ENCODE data around the gene DDX49. TPM values are rescaled to one million over a fixed set of nuclear protein-coding genes. Genes with fewer than 3 reads are reported as not detected.

The DDX49 gene
- polyA plus RNA-seq, 3 donors: 24.0 to 40.3 (median 27.5) TPM

DNA sequence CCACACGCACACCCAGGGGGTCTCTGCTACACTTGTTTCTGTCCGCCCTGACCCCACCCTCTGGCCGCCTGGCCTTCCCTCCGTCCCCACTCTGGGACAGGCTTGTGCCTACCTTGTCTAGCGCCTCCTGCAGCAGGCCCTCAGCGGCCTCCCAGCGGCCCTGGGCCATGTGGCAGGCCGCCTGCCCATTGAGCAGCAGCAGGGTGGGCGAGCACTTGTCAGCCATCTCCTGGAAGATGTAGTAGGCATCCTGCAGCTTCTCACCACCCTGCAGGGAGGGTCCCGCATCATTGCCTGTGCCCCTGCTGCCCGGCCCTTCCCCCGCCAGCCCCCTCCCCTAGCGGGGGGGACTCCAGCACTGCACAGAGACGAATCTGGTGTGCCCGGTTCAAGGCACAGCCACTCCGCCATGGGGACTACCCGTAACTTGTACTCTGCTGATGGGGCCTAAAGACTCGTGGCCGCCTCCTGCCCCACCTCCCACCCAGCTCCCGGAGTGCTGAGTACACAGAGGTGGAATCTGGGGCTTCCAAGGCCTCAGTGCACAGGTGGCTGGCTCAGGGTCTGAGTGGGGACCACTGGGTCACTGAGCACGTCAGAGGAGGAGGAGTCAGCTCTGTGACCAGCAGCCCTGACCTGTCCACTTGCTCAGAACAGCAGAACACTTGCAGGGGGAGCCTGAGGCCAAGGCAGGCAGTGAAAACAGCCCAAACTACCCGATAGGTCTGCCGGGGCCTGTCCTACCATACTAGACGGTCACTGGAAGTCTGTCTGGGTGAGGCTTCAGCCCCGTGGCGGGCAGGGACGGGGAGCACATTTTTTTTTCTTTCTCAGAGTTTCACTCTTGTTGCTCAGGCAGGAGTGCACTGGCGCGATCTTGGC is 16.1 kb upstream of the DDX49 start:
- Histone ChIP-seq H3K9me3 (replicated peaks in 1 of 2; ENCODE audit: control insufficient read depth in 1 of 2, insufficient read depth in 1 of 2, low read length in 2 of 2) (no peaks in the 10 kb centered on the region), H3K4me2 (replicated peaks; ENCODE audit: extremely low read depth, low read length, poor library complexity, severe bottlenecking) (no peak overlapping the region), H3K27ac (ENCODE audit: low read depth in 1 of 2, low read length in 2 of 2) (no peak overlapping the region), H3K36me3 (replicated peaks in 1 of 2; ENCODE audit: control insufficient read depth in 1 of 2, insufficient read depth in 2 of 2, low read length in 2 of 2) (peaks cover 83 to 89% of the 10 kb centered on the region in 2 donors), H3K27me3 (ENCODE audit: control insufficient read depth in 2 of 2, insufficient read depth in 2 of 2, low read length in 2 of 2) (no peaks in the 10 kb centered on the region), H2AFZ (ENCODE audit: insufficient read depth, low read depth, low read length, poor library complexity, severe bottlenecking) (no peak overlapping the region), H3K9ac (ENCODE audit: insufficient read depth, low read length, poor library complexity, severe bottlenecking) (no peak overlapping the region), H3K79me2 (ENCODE audit: insufficient read depth, low read length) (no peaks in the 10 kb centered on the region), H3K4me1 (ENCODE audit: control insufficient read depth in 1 of 2, insufficient read depth in 2 of 2, low read length in 2 of 2) (no peaks in the 10 kb centered on the region), H4K20me1 (ENCODE audit: insufficient read depth, low read length) (peaks cover 70% of the 10 kb centered on the region), H3K4me3 (replicated peaks in 1 of 3; ENCODE audit: low read depth in 2 of 3, low read length in 3 of 3) (no peak overlapping the region)
- H3K9me3 Mint-ChIP-seq: peaks cover 0 to 4% (median 0%) of the 10 kb centered on the region in 7 donors
- no peak overlapping the region for H3K4me3 Mint-ChIP-seq
- H3K27me3 Mint-ChIP-seq (ENCODE audit: low read depth in 3 of 3): no peaks in the 10 kb centered on the region
- intact Hi-C loops (cut with micrococcal nuclease): no loop called here
- peak overlapping the region in 2 of 7 donors; percentile 21 to 23 for H3K27ac Mint-ChIP-seq
- TF ChIP-seq, protein P1, sequence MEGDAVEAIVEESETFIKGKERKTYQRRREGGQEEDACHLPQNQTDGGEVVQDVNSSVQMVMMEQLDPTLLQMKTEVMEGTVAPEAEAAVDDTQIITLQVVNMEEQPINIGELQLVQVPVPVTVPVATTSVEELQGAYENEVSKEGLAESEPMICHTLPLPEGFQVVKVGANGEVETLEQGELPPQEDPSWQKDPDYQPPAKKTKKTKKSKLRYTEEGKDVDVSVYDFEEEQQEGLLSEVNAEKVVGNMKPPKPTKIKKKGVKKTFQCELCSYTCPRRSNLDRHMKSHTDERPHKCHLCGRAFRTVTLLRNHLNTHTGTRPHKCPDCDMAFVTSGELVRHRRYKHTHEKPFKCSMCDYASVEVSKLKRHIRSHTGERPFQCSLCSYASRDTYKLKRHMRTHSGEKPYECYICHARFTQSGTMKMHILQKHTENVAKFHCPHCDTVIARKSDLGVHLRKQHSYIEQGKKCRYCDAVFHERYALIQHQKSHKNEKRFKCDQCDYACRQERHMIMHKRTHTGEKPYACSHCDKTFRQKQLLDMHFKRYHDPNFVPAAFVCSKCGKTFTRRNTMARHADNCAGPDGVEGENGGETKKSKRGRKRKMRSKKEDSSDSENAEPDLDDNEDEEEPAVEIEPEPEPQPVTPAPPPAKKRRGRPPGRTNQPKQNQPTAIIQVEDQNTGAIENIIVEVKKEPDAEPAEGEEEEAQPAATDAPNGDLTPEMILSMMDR (IDR thresholded peaks at IDR 0.05): no peak
- 96% methylated on average over 21 of the region's 29 CpGs for WGBS (ENCODE audit: insufficient coverage)
- no peak for DNase-seq
- H3K36me3 Mint-ChIP-seq: peaks cover 61 to 90% of the 10 kb centered on the region in 2 donors
- no peaks in the 10 kb centered on the region for H3K4me1 Mint-ChIP-seq

DNA sequence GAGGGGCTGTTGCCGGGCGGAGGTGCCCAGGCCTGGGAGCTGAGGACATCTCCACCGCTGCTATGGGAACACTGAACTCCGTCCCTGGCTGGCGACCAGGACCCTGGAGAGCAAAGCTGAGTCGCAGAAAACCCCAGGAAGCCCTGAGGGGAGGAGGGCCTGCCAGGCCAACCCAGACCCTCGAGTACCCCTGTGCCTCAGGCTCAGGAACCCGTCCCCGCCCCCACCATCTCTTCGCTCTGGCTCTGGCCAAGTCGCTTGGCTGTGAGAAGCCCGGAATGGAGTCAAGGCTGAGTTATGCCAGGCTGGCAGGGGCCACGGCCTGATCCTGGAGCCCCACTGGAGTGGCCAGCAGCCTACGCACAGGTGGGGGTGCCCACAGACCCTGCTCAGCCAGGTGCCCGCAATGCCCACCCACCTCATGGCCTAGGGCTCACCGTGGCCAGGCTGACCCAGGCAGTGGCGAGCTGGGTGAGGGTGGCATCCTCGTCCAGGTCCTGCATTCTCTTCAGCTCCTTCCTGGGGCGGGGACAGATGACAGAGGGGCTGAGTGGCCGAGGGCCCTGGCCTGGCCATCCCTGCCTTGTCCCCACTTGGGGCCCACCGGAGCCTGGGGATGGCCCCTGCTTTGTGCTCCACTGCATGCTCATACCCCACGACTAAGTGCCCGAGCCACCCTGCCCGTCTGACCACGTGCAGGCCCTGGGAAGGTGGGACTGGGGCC is 15.0 kb upstream of the DDX49 start:
- intact Hi-C loops (cut with micrococcal nuclease): no loop called here
- peaks cover 84 to 90% of the 10 kb centered on the region in 2 donors for H3K36me3 ChIP-seq (replicated peaks in 1 of 2; ENCODE audit: control insufficient read depth in 1 of 2, insufficient read depth in 2 of 2, low read length in 2 of 2)
- H3K27ac Mint-ChIP-seq: peak overlapping the region in 2 of 7 donors; percentile 2 to 23

More for the DNA sequence above, 15.0 kb upstream of the DDX49 start:
- Mint-ChIP-seq H3K4me1 (no peaks in the 10 kb centered on the region), H3K36me3 (peaks cover 57 to 92% of the 10 kb centered on the region in 2 donors), H3K9me3 (peaks cover 0 to 4% (median 0%) of the 10 kb centered on the region in 7 donors), H3K4me3 (no peak overlapping the region), H3K27me3 (ENCODE audit: low read depth in 3 of 3) (no peaks in the 10 kb centered on the region)
- TF ChIP-seq, protein P1 (IDR thresholded peaks at IDR 0.05): no peak
- Histone ChIP-seq H3K4me2 (replicated peaks; ENCODE audit: extremely low read depth, low read length, poor library complexity, severe bottlenecking) (no peak overlapping the region), H3K79me2 (ENCODE audit: insufficient read depth, low read length) (no peaks in the 10 kb centered on the region), H3K4me3 (replicated peaks in 1 of 3; ENCODE audit: low read depth in 2 of 3, low read length in 3 of 3) (no peak overlapping the region), H3K4me1 (ENCODE audit: control insufficient read depth in 1 of 2, insufficient read depth in 2 of 2, low read length in 2 of 2) (no peaks in the 10 kb centered on the region), H3K27me3 (ENCODE audit: control insufficient read depth in 2 of 2, insufficient read depth in 2 of 2, low read length in 2 of 2) (no peaks in the 10 kb centered on the region), H4K20me1 (ENCODE audit: insufficient read depth, low read length) (peaks cover 67% of the 10 kb centered on the region), H3K9ac (ENCODE audit: insufficient read depth, low read length, poor library complexity, severe bottlenecking) (no peak overlapping the region), H3K9me3 (replicated peaks in 1 of 2; ENCODE audit: control insufficient read depth in 1 of 2, insufficient read depth in 1 of 2, low read length in 2 of 2) (no peaks in the 10 kb centered on the region), H2AFZ (ENCODE audit: insufficient read depth, low read depth, low read length, poor library complexity, severe bottlenecking) (no peak overlapping the region), H3K27ac (ENCODE audit: low read depth in 1 of 2, low read length in 2 of 2) (no peak overlapping the region)
- 94% methylated on average over 25 of the region's 25 CpGs for WGBS (ENCODE audit: insufficient coverage)
- DNase-seq: no peak
